ENCODE results near the gene FTSJ1. TPM values are rescaled to one million over a fixed set of nuclear protein-coding genes. Genes with fewer than 3 reads are reported as not detected.
A peak's percentile ranks its signal among the peaks of the same experiment; 100 is the strongest.
"Not testable (repeated sequence)": the region's sequence is repeated elsewhere in the genome, so short reads cannot be mapped to it uniquely, and the experiment has no call there.

FTSJ1 gene
- total RNA-seq, 2 experiments from 2014 or later = 62.8 to 73.9 TPM

GRCh38 chrX:48508400-48509244 is 32.6 kb downstream of the FTSJ1 start, which contains the start of gene PORCN:
TSS of gene PORCN (plus strand) at chrX:48508992. CDS start at chrX:48509821, 829 bp downstream.
- no peaks in the 10 kb centered on the region for H3K27me3 Mint-ChIP-seq
- peaks cover 14% of the 10 kb centered on the region for H3K4me1 Mint-ChIP-seq (ENCODE audit: low read depth)
- peak within 1 kb of the TSS; percentile 80 for H3K27ac Mint-ChIP-seq
- peak; percentile 84 for DNase-seq
- CTCF ChIA-PET = no interaction called here
- POLR2A ChIA-PET = no interaction called here
- no peaks in the 10 kb centered on the region for H3K9me3 Mint-ChIP-seq
- intact Hi-C loops (cut with micrococcal nuclease) = no loop called here
- no peaks in the 10 kb centered on the region for H3K36me3 Mint-ChIP-seq
- H3K4me3 Mint-ChIP-seq = peak within 1 kb of the TSS; percentile 83

GRCh38 chrX:48509245-48509590 is 33.2 kb downstream of the FTSJ1 start:
- Mint-ChIP-seq H3K27ac (peak overlapping the region; percentile 80), H3K9me3 (no peaks in the 10 kb centered on the region), H3K27me3 (no peaks in the 10 kb centered on the region), H3K4me1 (ENCODE audit: low read depth) (peaks cover 14% of the 10 kb centered on the region), H3K36me3 (no peaks in the 10 kb centered on the region), H3K4me3 (peak overlapping the region; percentile 83)
- POLR2A ChIA-PET = no interaction called here
- CTCF ChIA-PET = no interaction called here
- no peak for DNase-seq
- intact Hi-C loops (cut with micrococcal nuclease) = no loop called here

GRCh38 chrX:48509619-48510018 is 33.6 kb downstream of the FTSJ1 start:
- intact Hi-C loops (cut with micrococcal nuclease) = no loop called here
- Mint-ChIP-seq H3K27ac (peak overlapping the region; percentile 80), H3K4me1 (ENCODE audit: low read depth) (peaks cover 14% of the 10 kb centered on the region), H3K4me3 (peak overlapping the region; percentile 83), H3K9me3 (no peaks in the 10 kb centered on the region), H3K36me3 (no peaks in the 10 kb centered on the region), H3K27me3 (no peaks in the 10 kb centered on the region)
- CTCF ChIA-PET = no interaction called here
- DNase-seq = no peak
- POLR2A ChIA-PET = interaction anchor here (0.6 kb wide), 1 partner anchor 1170 kb away, joined by 4 read pairs; no protein-coding TSS in a partner anchor

- Mint-ChIP-seq H3K4me3 (no peak overlapping the region), H3K36me3 (no peaks in the 10 kb centered on the region), H3K27me3 (no peaks in the 10 kb centered on the region), H3K9me3 (no peaks in the 10 kb centered on the region), H3K4me1 (ENCODE audit: low read depth) (peaks cover 14% of the 10 kb centered on the region), H3K27ac (no peak overlapping the region)
- intact Hi-C loops (cut with micrococcal nuclease) = no loop called here
- CTCF ChIA-PET = no interaction called here
- POLR2A ChIA-PET = no interaction called here
- DNase-seq = no peak
Observed at GRCh38 chrX:48511560-48511959, 35.6 kb downstream of the FTSJ1 start.

DNA sequence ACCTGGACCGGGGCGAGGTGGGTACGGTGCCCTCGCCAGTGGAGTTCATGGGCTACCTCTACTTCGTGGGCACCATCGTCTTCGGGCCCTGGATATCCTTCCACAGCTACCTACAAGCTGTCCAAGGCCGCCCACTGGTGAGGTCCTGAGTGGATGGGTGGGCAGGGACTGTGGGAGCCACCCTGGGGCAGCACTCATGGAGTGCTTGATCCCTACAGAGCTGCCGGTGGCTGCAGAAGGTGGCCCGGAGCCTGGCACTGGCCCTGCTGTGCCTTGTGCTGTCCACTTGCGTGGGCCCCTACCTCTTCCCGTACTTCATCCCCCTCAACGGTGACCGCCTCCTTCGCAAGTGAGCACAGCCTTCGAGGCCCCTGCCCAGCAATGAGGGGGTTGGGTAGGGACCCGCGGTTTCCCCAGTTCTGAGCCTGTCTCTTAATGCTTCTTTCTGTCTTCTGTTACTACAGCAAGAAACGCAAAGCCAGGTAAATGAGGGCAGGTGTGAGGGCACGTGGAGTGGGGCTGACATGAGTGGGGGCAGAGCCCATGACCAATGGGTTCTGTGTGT is 36.5 kb downstream of the FTSJ1 start:
- no peak for DNase-seq
- Mint-ChIP-seq H3K36me3 (no peaks in the 10 kb centered on the region), H3K27me3 (no peaks in the 10 kb centered on the region), H3K27ac (no peak overlapping the region), H3K4me1 (ENCODE audit: low read depth) (peaks cover 18% of the 10 kb centered on the region), H3K9me3 (no peaks in the 10 kb centered on the region), H3K4me3 (no peak overlapping the region)
- POLR2A ChIA-PET = no interaction called here
- intact Hi-C loops (cut with micrococcal nuclease) = no loop called here
- CTCF ChIA-PET = no interaction called here

- no peak for DNase-seq
- CTCF ChIA-PET = no interaction called here
- Mint-ChIP-seq H3K36me3 (no peaks in the 10 kb centered on the region), H3K9me3 (no peaks in the 10 kb centered on the region), H3K4me1 (ENCODE audit: low read depth) (peaks cover 18% of the 10 kb centered on the region), H3K27me3 (no peaks in the 10 kb centered on the region), H3K4me3 (no peak overlapping the region), H3K27ac (no peak overlapping the region)
- intact Hi-C loops (cut with micrococcal nuclease) = no loop called here
- POLR2A ChIA-PET = no interaction called here
Observed at GRCh38 chrX:48513670-48514069, 37.7 kb downstream of the FTSJ1 start.

- intact Hi-C loops (cut with micrococcal nuclease) = no loop called here
- Mint-ChIP-seq H3K36me3 (no peaks in the 10 kb centered on the region), H3K4me1 (ENCODE audit: low read depth) (peaks cover 19% of the 10 kb centered on the region), H3K27ac (no peak overlapping the region), H3K27me3 (no peaks in the 10 kb centered on the region), H3K9me3 (no peaks in the 10 kb centered on the region), H3K4me3 (no peak overlapping the region)
- ChIA-PET POLR2A (no interaction called here), CTCF (no interaction called here)
- no peak for DNase-seq
Observed at GRCh38 chrX:48514126-48514806, 38.3 kb downstream of the FTSJ1 start.

DNA sequence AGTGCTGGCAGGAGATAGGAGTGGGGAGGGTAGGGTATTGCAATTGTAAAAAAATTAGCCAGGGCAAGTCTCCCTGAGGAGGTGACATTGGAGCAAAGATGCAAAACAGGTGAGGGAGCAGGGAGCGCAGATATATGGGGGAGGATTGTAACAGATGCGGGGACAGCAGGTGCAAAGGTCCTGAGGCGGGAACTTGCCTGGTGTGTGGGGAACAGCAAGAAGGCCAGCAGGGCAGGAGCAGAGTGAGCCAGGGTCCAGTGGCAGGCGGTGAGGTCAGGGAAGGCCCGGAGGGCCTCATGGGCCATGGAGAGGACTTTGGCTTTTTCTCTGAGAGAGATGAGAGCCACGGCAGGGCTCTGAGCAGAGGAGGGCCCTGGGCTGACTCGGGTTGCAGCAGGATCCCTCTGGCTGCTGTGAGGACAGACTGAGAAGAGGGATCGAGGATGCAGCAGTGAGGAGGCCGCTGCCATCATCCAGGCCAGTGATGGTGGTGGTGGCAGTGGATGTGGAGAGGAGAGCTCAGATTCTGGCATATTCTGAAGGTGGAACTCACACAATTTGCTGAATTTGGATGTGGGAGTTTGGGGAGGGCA is 39.0 kb downstream of the FTSJ1 start:
- no peak for DNase-seq
- H3K27ac Mint-ChIP-seq = no peak overlapping the region
- POLR2A ChIA-PET = interaction anchor here (1.2 kb wide), 1 partner anchor 60 kb away, joined by 3 read pairs; no protein-coding TSS in a partner anchor
- no peaks in the 10 kb centered on the region for H3K9me3 Mint-ChIP-seq
- H3K4me1 Mint-ChIP-seq (ENCODE audit: low read depth) = peaks cover 16% of the 10 kb centered on the region
- CTCF ChIA-PET = no interaction called here
- H3K27me3 Mint-ChIP-seq = no peaks in the 10 kb centered on the region
- H3K4me3 Mint-ChIP-seq = no peak overlapping the region
- no peaks in the 10 kb centered on the region for H3K36me3 Mint-ChIP-seq
- intact Hi-C loops (cut with micrococcal nuclease) = no loop called here

GRCh38 chrX:48515842-48516241 is 39.8 kb downstream of the FTSJ1 start:
- no peak for DNase-seq
- Mint-ChIP-seq H3K27me3 (no peaks in the 10 kb centered on the region), H3K36me3 (no peaks in the 10 kb centered on the region), H3K9me3 (no peaks in the 10 kb centered on the region), H3K27ac (no peak overlapping the region), H3K4me3 (no peak overlapping the region), H3K4me1 (ENCODE audit: low read depth) (peaks cover 17% of the 10 kb centered on the region)
- intact Hi-C loops (cut with micrococcal nuclease) = no loop called here
- ChIA-PET POLR2A (interaction anchor here (1.2 kb wide), 1 partner anchor 59 kb away, joined by 3 read pairs; no protein-coding TSS in a partner anchor), CTCF (no interaction called here)

DNA sequence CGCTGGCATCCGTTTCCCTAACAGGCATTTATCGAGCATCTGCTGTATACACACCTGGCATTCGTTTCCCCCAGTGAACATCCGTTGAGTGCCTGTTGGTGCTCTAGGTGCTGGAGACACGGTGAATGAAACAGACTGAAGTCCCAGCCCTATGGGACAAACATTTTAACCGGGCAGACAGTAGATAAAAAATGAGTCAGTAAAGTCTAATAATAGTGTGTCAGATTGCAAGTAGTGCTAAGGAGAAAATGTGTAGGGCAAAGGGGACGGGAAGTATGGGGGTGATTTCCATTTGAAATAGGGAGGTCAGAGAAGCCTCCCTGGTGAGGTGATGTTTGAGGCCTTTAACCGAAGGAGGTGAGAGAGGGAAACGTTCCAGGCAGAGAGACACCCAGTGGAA is 40.3 kb downstream of the FTSJ1 start:
- CTCF ChIA-PET = no interaction called here
- POLR2A ChIA-PET = no interaction called here
- peaks cover 21% of the 10 kb centered on the region for H3K4me1 Mint-ChIP-seq (ENCODE audit: low read depth)
- no peaks in the 10 kb centered on the region for H3K27me3 Mint-ChIP-seq
- H3K9me3 Mint-ChIP-seq = no peaks in the 10 kb centered on the region
- intact Hi-C loops (cut with micrococcal nuclease) = no loop called here
- DNase-seq = no peak
- H3K27ac Mint-ChIP-seq = no peak overlapping the region
- H3K36me3 Mint-ChIP-seq = no peaks in the 10 kb centered on the region
- no peak overlapping the region for H3K4me3 Mint-ChIP-seq

DNA sequence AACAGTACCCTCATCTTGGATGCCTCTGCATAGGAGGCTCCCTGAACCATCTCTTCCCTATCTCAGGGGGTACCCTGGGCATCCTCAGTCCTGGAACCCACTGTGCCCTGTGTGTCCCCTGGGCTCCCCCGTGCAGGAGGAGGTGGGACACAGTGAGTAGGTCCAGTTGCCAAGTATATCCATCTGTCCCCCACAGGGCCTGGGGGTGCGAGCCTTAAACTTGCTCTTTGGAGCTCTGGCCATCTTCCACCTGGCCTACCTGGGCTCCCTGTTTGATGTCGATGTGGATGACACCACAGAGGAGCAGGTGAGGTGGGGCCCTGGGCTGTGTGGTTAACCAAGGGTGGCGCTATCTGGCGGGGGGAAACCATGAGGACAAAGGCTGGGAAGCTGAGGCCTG is 41.0 kb downstream of the FTSJ1 start:
- ChIA-PET CTCF (no interaction called here), POLR2A (no interaction called here)
- H3K4me3 Mint-ChIP-seq = no peak overlapping the region
- intact Hi-C loops (cut with micrococcal nuclease) = no loop called here
- no peaks in the 10 kb centered on the region for H3K36me3 Mint-ChIP-seq
- DNase-seq = no peak
- no peak overlapping the region for H3K27ac Mint-ChIP-seq
- H3K9me3 Mint-ChIP-seq = no peaks in the 10 kb centered on the region
- peaks cover 21% of the 10 kb centered on the region for H3K4me1 Mint-ChIP-seq (ENCODE audit: low read depth)
- H3K27me3 Mint-ChIP-seq = no peaks in the 10 kb centered on the region

- intact Hi-C loops (cut with micrococcal nuclease); POLR2A ChIA-PET; H3K36me3 Mint-ChIP-seq; H3K9me3 Mint-ChIP-seq; H3K27me3 Mint-ChIP-seq; DNase-seq; H3K4me3 Mint-ChIP-seq; CTCF ChIA-PET: not testable (repeated sequence)
- peaks cover 25% of the 10 kb centered on the region for H3K4me1 Mint-ChIP-seq (ENCODE audit: low read depth)
- peak overlapping the region; percentile 38 for H3K27ac Mint-ChIP-seq
Observed at GRCh38 chrX:48519481-48519880, 43.5 kb downstream of the FTSJ1 start.
